Calu3 (cell line): ENCODE measurements around the gene MYCT1. TPM values are rescaled to one million over a fixed set of nuclear protein-coding genes. Genes with fewer than 3 reads are reported as not detected.

Experiments
- BruUV-seq: library from RNA; stranded (reverse); fragments of 400-500 nt; replicated peaks from 2 replicates; lab custom pipeline; 2021; lab: Mats Ljungman, UMichigan
- CTCF ChIA-PET: fragments of 300-600 bp; sonication (Branson Sonifier 250); formaldehyde crosslinking; loops from one replicate; lab custom pipeline; 2022; ENCODE audit warnings: antibody characterized with exemption; lab: Charles Lee
- DNase-seq: peaks from one replicate; pipeline ENCODE4 v3.0.0; 2022
- H3K27ac Mint-ChIP-seq: one replicate; pipeline ENCODE4 v1.8.0; 2022; ENCODE audit warnings: mixed read lengths; ENCODE audit not compliant: unreplicated experiment
- H3K27me3 Mint-ChIP-seq: one replicate; pipeline ENCODE4 v1.8.0; 2022; ENCODE audit warnings: mixed read lengths; ENCODE audit not compliant: unreplicated experiment
- H3K36me3 Mint-ChIP-seq: one replicate; pipeline ENCODE4 v1.8.0; 2022; ENCODE audit warnings: mild to moderate bottlenecking, moderate library complexity, mixed read lengths; ENCODE audit not compliant: insufficient read depth, unreplicated experiment
- H3K4me1 Mint-ChIP-seq: one replicate; pipeline ENCODE4 v1.8.0; 2022; ENCODE audit warnings: mild to moderate bottlenecking, low read depth, mixed read lengths; ENCODE audit not compliant: unreplicated experiment
- H3K4me3 Mint-ChIP-seq: one replicate; pipeline ENCODE4 v1.8.0; 2022; ENCODE audit warnings: mild to moderate bottlenecking, low read depth, moderate library complexity, mixed read lengths; ENCODE audit not compliant: unreplicated experiment
- H3K9me3 Mint-ChIP-seq: one replicate; pipeline ENCODE4 v1.8.0; 2022; ENCODE audit warnings: low read depth, mixed read lengths; ENCODE audit not compliant: unreplicated experiment
- CTCF ChIP-seq: fragments of 200-600 bp; IDR thresholded peaks from one replicate; pipeline ENCODE4 v1.8.0; 2022; ENCODE audit warnings: antibody characterized with exemption; ENCODE audit not compliant: unreplicated experiment
- intact Hi-C: fragments of 100-400 bp; cut with micrococcal nuclease; formaldehyde crosslinking; loops from one replicate; pipeline ENCODE4 v1.10.0; 2022; ENCODE audit not compliant: unreplicated experiment
- total RNA-seq: library from RNA; stranded (reverse); gene quantifications from 2 replicates; pipeline ENCODE4 v1.2.3, GENCODE V29; 2022

MYCT1 gene
- total RNA-seq, 1 experiment from 2014 or later, result not detected

GRCh38 chr6:152669895-152670294, 27.8 kb upstream of the MYCT1 start:
- H3K4me3 Mint-ChIP-seq, result no peak overlapping the region
- TF ChIP-seq CTCF, result no peak
- H3K27me3 Mint-ChIP-seq, result no peaks in the 10 kb centered on the region
- DNase-seq, result no peak
- no peak overlapping the region for H3K27ac Mint-ChIP-seq
- no peaks in the 10 kb centered on the region for H3K36me3 Mint-ChIP-seq
- intact Hi-C loops, result loop anchor here (1.0 to 10.0 kb wide), 2 partner anchors 118 to 185 kb away; no protein-coding TSS in a partner anchor
- CTCF ChIA-PET, result no interaction called here
- no peaks in the 10 kb centered on the region for H3K4me1 Mint-ChIP-seq
- BruUV-seq, result no TSS peak
- no peaks in the 10 kb centered on the region for H3K9me3 Mint-ChIP-seq

GRCh38 chr6:152671171-152671570, 26.5 kb upstream of the MYCT1 start:
- H3K4me3 Mint-ChIP-seq, result no peak overlapping the region
- H3K27me3 Mint-ChIP-seq, result no peaks in the 10 kb centered on the region
- no peaks in the 10 kb centered on the region for H3K4me1 Mint-ChIP-seq
- no peaks in the 10 kb centered on the region for H3K36me3 Mint-ChIP-seq
- CTCF ChIA-PET, result no interaction called here
- BruUV-seq, result no TSS peak
- no peak for TF ChIP-seq CTCF
- no peak for DNase-seq
- no peaks in the 10 kb centered on the region for H3K9me3 Mint-ChIP-seq
- H3K27ac Mint-ChIP-seq, result no peak overlapping the region
- intact Hi-C loops, result loop anchor here (10.0 kb wide), 1 partner anchor 186 kb away; no protein-coding TSS in a partner anchor

- Mint-ChIP-seq H3K27ac (no peak overlapping the region), H3K36me3 (no peaks in the 10 kb centered on the region), H3K4me3 (no peak overlapping the region), H3K4me1 (no peaks in the 10 kb centered on the region), H3K27me3 (no peaks in the 10 kb centered on the region), H3K9me3 (no peaks in the 10 kb centered on the region)
- intact Hi-C loops, result loop anchor here (10.0 kb wide), 1 partner anchor 188 kb away; no protein-coding TSS in a partner anchor
- no peak for TF ChIP-seq CTCF
- no TSS peak for BruUV-seq
- DNase-seq, result no peak
- CTCF ChIA-PET, result no interaction called here
These were observed 24.5 kb upstream of the MYCT1 start for GRCh38 chr6:152673236-152673635.

GRCh38 chr6:152680151-152680550, 17.5 kb upstream of the MYCT1 start:
- no TSS peak for BruUV-seq
- Mint-ChIP-seq H3K36me3 (no peaks in the 10 kb centered on the region), H3K27me3 (no peaks in the 10 kb centered on the region), H3K9me3 (no peaks in the 10 kb centered on the region), H3K27ac (no peak overlapping the region), H3K4me1 (no peaks in the 10 kb centered on the region), H3K4me3 (no peak overlapping the region)
- no peak for DNase-seq
- TF ChIP-seq CTCF, result no peak
- CTCF ChIA-PET, result no interaction called here
- intact Hi-C loops, result no loop called here
